HG02610 (cell line): ENCODE measurements around the gene GRAMD1C.
A peak's percentile ranks its signal among the peaks of the same experiment; 100 is the strongest.
"Not testable (repeated sequence)": the region's sequence is repeated elsewhere in the genome, so short reads cannot be mapped to it uniquely, and the experiment has no call there.

ENCODE experiments used
- ATAC-seq: cut with Tn5 transposase; IDR thresholded peaks from one replicate; pipeline ENCODE4 v1.9.1; 2021; ENCODE audit warnings: mild to moderate bottlenecking, moderate library complexity; ENCODE audit not compliant: unreplicated experiment

The GRAMD1C gene

DNA sequence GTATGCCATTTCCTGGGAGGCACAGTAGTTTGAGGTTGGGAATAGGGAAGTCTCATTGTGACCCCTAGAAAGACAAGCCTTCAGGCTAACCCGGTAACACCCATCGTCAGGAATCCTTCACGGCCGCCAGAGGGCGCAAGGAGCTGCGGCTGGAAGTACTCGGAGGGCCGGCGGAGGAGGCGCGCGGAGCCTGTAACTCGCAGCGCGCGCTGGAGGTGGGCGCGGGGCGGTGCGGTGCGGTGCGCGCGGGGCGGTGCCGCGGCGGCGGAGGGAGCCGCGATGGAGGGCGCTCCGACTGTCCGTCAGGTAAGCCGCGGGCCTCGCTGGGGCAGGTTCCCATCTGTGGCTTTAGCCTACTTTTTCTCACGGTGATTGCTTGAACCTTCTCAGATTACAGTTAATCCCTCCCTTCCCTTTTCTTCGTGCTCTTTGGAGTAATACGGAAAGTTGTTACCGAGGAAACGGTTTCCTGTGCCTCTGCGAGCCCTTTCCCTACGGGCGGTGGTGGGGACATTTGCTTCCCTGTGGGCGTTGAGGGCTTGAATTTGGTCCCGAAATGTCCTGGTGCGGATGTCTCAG lies at the start of gene GRAMD1C:
Gene GRAMD1C (plus strand): TSS at position 158 of the 579 bp plus-strand sequence. CDS start 122 bp downstream, at position 280.
- peak; percentile 96 for ATAC-seq

DNA sequence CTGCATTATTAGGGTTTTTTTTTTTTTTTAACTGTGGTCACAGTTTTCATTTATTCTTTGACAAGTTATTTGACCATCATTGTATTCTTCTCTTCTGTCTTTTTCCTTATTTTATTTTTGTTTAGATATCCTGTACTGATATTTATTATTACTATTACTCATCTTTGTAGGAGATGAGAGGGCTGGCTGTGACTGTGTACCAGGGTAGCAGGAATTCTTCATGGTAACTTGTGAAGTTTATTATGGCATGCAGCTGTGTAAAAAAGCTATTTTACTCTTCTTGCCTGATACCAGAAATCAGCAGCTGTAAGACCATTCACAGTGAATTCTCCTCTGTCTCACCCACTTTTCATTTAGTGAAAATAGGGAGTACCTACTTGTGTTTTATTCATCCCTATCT lies 47.2 kb upstream of the GRAMD1C start:
- no peak for ATAC-seq

DNA sequence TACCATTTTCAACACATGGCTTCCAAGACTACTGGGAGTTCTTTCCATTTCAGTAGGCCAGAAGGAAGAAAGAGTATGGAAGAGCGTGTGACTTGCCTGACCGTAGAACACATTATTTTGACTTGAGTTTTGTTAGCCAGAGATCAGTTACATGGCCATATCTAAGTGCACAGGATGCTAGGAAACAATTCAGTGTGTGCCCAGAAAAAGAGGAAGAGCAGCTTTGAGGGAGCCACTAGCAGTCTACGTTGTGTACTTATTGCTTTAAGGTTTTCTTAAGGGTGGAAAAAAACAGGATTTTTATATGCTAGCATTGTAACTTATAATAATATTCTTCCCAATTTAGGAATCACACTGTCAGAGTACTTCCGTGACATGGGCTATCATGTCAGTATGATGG lies 44.1 kb upstream of the GRAMD1C start:
- no peak for ATAC-seq

DNA sequence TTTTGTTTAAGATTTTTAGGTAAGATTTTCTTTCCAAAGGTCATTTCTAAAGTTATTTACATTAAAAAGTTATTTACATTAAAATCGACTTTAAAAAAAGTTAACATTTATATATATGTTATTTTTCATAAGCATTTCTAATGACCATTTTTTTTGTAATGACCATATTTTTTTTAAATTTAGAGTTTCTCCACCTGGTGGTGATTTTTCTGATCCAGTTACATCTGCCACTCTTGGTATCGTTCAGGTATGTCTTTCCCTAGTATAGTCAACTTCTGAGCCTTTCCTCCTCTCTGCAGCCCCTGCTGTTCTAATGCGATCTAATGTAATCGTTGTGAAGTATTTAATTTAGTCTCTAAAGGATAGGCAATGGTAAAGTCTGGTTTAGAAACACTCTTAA lies 42.9 kb upstream of the GRAMD1C start:
- no peak for ATAC-seq

DNA sequence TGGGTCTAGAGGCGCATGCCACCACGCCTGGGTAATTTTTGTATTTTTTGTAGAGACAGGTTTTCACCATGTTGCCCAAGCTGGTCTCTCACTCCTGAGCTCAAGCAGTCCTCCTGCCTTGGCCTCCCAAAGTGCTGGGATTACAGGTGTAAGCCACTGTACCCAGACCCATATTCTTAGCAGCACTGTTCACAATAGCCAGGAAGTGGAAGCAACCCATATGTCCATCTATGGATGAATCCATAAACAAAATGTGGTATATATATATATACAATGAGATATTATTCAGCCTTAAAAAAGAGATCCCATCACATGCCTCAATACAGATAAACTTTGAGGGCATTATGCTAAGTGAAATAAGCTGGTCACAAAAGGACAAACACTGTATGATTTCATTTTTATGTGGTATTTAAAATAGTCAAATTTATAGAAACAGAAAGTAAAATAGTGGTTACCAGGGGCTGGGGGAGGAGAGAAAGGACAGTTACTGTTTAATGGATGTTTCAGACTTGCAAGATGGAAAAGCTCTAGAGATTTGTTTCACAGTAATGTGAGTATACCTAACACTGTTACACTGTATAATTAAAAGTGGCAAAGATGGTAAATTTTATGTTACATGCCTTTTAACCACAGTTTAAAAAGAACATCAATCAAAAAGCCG lies 35.7 kb upstream of the GRAMD1C start:
- ATAC-seq: peak; percentile 49

DNA sequence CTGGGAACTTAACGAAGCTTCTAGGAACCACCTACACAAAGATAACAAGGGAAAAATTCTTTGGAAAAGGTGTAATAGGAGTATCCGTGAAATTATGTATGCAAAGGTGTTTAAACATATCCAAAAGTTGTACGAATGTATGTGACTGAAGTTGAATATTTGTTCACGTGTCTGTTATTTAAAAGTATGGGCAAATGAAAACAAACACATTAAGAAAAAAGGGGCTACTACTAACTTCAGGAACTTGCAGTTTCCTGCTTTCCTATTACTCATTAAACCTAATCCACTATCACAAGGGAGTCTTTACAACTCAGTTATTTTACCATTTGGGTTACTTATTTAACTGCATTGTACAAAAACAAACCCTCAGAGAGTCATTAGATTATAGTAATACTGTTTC lies 33.9 kb upstream of the GRAMD1C start:
- no peak for ATAC-seq

DNA sequence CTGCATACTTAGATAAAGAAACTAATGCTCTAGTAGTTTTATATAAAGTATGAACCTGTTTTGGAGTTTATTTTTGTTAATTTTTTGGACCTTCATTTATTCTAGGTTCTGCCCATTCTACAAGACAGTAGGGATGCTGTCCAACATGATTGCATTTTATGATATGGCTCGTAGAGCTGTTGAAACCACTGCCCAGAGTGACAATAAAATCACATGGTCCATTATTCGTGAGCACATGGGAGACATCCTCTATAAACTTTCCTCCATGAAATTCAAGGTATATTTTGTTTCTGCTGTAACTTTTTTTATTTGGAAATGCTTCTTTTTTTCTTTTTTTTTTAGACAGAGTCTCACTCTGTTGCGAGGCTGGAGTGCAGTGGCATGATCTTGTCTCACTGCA lies 33.3 kb upstream of the GRAMD1C start:
- no peak for ATAC-seq

DNA sequence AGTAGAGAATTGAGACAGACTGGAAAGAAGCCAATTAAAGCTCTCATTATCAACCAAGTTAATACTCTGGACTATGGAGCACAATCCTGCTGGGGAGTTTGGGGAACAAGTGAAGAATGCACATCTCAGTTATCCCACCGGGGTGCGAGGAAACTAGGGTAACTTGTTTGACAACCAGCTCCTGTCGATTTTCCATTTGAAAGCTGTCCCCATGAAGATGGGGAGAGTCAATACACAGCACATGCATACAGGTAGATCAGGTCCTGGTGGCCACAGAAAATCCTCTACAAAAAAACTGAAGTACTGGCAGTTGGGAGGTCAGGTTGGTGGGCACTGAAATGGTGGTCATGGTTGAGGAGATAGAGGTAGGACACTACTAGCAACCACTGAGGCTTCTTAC lies 25.7 kb upstream of the GRAMD1C start:
- no peak for ATAC-seq

DNA sequence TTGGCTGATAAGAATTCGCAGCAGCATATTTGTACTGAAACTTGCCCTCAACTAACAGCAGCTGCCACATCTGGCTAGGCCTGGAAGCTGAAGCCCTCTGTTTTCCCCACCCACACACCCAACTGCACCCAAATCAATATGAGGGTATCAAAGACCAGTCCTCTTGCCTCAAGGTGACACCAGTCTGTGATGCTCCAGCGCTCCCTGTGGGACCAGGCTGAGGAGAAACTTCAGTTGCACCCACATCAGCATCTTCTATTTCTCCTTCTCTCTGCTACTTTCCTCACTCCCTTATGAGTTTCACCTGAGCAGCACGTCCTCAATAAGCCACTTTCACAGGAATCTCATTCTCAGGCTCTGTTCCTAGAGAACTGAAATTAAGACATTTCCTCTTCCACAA lies 18.7 kb upstream of the GRAMD1C start:
- ATAC-seq: no peak

DNA sequence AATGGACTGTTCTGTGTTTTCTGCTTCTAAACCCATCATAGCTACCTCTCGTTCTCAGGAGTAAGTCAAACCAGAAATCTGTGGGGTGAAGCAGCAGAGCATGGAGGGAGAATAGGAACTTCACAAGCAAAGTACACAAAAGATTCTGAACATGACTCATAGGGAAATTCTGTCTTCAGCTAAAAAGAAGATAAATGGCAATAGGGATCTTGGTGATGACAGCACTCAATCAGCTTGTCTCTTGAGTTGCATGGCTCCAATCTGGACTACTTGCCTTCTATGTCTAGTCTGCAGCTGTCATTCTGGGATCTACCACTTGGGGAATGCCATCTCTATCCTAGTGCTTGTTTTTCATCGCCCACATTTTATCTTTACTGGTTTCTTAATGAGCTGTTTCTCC lies 13.5 kb upstream of the GRAMD1C start:
- peak; percentile 93 for ATAC-seq

DNA sequence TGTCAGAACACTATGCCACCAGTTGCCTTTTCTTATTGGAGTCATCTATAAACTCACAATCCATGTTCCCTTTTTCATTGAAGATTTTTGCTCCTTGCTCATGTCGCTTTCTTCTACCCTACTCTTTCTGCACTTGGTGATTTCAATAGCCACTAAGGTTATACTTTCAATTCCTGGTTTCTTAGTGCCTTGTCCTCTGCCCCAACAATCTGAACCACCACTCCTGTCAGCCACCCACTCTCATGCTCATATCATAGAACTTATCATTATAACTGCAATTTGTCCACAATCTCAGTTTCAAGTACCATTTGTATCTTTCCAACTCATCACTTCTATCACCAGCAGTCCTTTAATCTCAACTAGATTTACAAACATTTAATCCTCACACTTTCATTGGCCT lies 10.0 kb upstream of the GRAMD1C start:
- ATAC-seq: no peak

DNA sequence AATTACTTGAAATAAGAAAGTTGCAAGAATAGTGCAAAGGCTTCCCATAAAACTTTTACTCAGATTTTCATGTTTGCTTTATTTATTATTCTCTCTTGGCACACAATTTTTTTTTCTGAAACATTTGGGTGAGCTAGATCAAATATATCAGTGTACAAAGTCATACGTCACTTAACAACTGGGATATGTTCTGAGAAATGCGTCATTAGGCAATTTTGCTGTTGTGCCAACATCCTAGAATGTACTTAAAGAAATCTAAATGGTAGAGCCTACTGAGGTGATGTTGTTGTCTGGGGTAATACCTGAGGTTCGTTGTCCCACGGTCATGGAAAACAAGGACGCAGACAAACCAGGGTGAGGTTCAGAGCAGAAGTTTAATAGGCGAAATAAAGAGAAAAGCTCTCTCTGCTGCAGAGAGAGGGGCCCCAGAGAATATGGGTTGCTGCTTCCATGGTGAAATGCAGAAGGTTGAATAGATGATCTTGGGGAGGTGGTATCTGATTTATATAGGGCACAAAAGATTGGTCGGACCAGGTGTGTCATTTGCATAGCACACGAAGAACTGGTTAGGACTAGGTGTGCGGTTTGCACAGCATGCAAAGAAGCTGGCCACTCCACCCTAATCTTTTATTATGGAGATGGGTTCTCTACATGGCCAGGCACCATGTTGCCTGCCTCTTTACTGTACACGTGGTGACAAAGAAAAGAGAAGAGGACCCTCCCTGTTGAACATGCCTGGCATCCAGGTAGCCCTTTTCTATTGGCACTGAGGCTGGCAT lies 8.8 kb upstream of the GRAMD1C start:
- ATAC-seq: no peak

DNA sequence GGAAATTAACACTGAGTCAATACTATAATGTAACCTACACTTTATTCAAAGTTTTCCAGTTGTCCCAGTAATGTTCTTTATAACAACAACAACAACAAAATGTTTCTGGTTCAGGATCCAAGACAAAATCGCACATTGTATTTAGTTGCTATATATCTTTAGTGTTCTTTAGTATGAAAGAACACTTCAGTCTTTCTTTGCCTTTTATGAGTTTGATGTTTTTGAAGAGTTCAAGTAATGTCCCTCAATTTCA lies 7.6 kb upstream of the GRAMD1C start:
- ATAC-seq: no peak

DNA sequence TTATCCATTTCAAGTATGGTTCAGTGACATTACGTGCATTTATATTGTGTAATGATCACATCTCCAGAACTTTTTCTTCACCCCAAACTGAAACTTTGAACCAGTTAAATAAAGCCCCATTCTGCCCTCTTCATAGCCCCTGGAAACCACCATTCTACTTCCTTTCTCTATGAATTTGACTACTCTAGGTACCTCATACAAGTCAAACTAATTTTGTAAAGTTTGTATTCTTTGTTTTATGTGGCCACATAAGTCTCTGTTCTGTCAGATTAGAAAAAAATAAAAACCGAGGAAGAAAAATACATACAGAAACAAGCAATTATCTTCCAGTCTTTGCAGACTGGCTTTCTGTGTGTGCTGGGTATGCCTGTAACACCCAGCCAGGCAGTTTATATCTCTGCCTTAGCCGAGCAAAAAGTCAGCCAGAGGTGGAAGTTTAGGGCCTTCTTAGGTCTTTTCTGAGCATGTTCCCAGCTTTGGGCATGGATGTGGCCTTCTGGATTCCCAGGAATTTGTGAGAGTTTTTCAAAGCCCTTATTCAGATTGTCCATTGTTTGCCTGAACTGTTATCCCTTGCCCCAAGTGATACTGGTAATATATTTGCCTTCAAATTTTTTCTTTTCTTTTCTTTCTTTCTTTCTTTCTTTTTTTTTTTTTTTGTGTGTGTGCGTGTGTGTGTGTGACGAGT lies 6.0 kb upstream of the GRAMD1C start:
- peak; percentile 62 for ATAC-seq

DNA sequence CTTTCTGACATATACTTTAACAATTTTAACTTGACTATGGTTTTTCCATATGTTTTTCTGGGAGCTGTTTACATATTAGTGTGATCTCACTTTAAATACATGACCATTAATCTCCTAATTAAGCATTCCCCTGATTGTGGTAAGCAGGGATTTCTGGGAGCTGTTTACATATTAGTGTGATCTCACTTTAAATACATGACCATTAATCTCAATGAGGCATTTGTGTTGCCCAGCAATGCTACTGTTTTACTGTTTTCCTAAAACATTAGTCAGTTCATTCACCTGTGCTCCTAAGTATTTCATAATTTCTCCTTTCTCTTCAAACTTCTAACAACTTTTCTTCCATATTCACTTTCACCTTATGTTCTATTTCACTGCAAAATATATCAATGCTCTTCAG lies 3.6 kb upstream of the GRAMD1C start:
- no peak for ATAC-seq

DNA sequence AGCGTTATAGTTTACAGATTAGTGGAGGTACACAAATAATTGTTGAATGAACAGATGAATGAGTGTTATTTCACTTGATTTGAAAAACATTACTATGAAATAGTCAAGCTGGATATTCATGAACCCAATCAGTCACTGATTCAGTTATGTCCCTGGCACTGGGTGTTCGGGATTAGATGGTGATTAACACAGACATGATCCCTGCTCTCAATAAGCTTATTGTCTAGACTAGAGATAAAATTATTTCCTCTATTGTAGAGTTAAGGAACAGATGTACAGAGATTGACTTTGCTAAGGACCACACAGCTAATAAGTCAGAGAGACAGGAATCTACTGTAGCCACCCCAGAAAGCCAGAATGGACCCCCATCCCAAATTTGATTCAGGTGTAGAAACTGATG lies 963 bp downstream of the GRAMD1C start:
- no peak for ATAC-seq

DNA sequence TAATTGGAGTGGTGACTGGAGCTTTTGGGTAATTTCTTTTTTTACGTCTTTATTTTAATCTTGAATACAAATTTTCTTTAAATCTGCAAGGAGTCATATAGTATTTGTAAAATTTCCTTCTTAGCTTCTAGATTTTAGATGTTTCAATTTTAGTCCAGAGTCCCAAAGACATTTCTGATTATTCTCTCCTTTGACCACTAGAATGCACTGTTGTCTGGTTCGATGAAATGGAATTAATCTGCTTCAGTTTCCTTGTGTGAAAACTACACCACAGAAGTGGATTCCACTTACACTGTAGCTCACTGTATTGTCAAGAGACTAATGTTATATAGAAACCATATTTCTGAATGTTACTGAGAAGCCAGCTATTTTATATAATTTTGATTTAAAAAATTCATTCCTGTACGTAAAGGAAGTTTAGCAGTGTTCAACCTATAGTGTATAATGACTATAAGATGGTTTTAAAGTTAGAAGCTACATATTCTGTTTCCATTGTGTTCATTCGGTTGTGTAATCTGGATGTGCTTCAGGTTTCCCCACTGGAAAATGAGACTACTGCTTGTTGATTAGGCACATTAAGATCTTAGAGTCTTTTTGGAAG lies 6.1 kb downstream of the GRAMD1C start:
- ATAC-seq: no peak

DNA sequence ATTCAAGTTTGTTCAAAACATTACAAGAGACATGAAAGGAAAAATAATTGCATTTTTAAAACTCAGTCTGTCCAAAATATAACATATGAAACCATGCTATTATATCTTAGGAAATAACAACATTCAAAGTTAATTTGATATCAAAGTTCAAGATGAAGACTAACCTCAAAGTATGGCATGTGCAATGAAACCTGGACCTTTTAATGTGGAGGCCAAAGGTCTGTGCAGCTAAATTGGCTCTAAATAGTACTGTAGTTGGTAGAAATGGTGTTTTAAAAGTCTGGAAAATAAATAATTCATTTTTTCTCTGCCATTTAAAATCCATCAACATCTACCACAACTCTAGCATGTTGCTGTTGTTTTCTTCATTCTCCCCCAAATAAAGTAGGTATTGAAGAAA lies 8.7 kb downstream of the GRAMD1C start:
- no peak for ATAC-seq

DNA sequence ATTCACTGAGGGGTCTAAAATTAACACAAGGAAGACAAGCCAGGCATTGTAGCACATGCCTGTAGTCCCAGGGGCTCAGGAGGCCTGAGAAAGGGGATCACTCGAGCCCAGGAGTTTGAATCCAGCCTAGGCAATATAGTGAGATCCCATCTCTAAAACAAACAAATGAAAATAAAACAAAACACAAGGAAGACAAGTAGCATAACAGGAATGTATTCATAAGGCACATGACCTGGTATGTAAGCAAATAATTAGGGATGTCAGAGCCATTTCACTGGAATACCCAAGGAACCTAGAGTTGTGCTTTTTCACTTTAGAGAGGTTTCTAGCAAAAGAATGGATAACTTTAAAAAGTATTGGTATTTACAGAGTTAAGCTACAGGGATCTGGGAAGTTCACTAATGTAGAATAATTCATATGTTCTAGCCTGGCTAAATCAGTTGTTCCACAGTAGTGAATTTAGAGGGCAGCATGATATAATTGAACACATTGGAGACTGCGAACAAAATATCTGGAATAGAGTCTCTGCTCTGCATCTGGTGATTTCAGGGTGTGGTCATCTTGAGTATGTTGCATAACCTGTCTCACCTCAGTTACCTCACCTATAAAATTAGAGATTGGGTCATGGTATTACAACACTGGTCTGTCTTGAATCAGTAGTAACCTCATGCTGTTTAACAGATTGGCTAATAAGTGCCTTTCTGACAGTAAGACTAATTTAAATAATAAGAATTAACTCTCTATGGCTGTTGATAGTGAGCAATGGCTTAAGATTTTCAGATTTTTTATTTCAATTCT lies 9.3 kb downstream of the GRAMD1C start:
- ATAC-seq: no peak

DNA sequence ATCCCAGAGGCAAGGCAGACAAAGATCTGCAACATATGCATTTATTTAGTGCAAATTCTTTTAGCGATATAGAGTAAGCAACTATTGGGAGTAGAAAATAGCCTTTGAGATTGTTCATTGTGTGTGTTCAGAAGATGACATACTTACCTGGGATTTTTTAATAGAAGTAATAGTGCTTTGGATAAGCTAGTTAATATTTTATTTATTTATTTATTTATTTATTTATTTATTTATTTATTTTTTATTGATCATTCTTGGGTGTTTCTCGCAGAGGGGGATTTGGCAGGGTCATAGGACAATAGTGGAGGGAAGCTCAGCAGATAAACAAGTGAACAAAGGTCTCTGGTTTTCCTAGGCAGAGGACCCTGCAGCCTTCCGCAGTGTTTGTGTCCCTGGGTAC lies 10.5 kb downstream of the GRAMD1C start:
- not testable (repeated sequence) for ATAC-seq

DNA sequence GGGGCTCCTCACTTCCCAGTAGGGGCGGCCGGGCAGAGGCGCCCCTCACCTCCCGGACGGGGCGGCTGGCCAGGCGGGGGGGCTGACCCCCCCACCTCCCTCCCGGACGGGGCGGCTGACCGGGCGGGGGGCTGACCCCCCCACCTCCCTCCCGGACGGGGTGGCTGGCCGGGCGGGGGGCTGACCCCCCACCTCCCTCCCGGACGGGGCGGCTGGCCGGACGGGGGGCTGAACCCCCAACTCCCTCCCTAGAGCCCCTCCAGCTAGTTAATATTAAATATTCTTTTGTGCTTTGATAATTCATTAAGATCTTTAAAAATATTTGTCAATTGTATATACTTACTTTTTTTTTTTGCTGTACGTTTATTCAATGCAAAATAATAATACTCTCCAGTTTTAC lies 11.3 kb downstream of the GRAMD1C start:
- ATAC-seq: not testable (repeated sequence)
